SK-N-MC (cell line): Measurements from ENCODE around the gene CEP250.

ENCODE experiments used
- EZH2 ChIP-seq: fragments of 200-600 bp; sonication (generic); IDR thresholded peaks from one replicate; pipeline ENCODE4 v1.6.1; 2017; ENCODE audit warnings: antibody characterized with exemption
- FOXP2 ChIP-seq: optimal IDR thresholded peaks from 2 replicates; pipeline ENCODE3; 2011; ENCODE audit warnings: mild to moderate bottlenecking, moderate library complexity; ENCODE audit not compliant: insufficient read depth; ENCODE audit errors: extremely low read length, control extremely low read depth
- POLR2AphosphoS5 ChIP-seq: IDR thresholded peaks from 2 replicates; pipeline ENCODE4 v1.6.1; 2012; ENCODE audit warnings: mild to moderate bottlenecking, low read depth, low read length, borderline replicate concordance

- TF ChIP-seq EZH2 (no peak), POLR2AphosphoS5 (no peak), FOXP2 (no peak)
Measured at GRCh38 chr20:35467339-35468224, 12.2 kb downstream of the CEP250 start.
